ENCODE data around the gene PFDN6. TPM values are rescaled to one million over a fixed set of nuclear protein-coding genes. Genes with fewer than 3 reads are reported as not detected.
A peak's percentile ranks its signal among the peaks of the same experiment; 100 is the strongest.

The PFDN6 gene
- total RNA-seq, 1 experiment from 2014 or later = 101 TPM

DNA sequence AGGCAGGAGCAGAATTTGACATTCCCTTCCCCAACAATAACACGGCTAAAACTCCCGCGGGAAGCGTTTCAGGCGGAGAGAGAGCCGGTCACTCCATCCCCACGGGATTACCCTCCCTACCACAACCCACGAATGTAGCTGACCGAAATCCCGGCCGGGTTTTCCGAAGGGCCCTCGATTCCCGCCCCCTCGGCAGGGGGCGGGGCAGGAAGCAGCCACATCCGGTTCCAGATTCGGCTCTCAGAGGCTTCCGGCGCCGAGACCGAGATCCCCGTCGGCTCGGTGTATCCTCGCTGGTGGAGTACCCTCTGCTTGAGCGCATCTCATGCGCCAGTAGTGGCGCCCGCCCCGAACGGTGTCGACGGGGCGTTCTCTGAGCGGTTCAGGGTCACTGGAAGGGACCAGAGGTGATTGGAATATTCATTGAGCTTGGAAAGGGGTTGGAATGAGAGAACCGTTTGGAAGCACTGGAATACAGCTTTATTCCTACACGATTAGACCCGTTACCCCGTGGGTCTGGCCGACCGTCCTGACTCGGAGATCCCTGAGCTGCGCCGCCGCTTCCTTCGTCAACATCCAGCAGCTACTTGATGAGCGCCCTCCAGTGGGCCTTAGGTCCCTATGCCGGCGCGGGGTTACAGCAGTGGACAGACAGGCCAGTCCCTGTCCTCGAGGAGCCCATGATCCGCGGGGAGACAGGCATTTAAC, 10.0 kb downstream of the PFDN6 start:
- Histone ChIP-seq H3K9me3 (ENCODE audit: control insufficient read depth, insufficient read depth, low read depth, low read length) (no peaks in the 10 kb centered on the region), H3K4me3 (ENCODE audit: low read depth in 2 of 2, low read length in 2 of 2) (peak overlapping the region; percentile 72 to 80), H3K27me3 (ENCODE audit: control insufficient read depth, insufficient read depth, low read length) (no peaks in the 10 kb centered on the region), H3K27ac (ENCODE audit: low read length) (peak overlapping the region; percentile 97), H3K36me3 (ENCODE audit: control insufficient read depth, insufficient read depth, low read length) (peaks cover 10% of the 10 kb centered on the region), H3K4me1 (ENCODE audit: control insufficient read depth, insufficient read depth, low read length) (peaks cover 13% of the 10 kb centered on the region)
- DNase-seq (ENCODE audit: low read depth, low spot score) (no peak), ATAC-seq (peak; percentile 81)
- TSS peak; percentile 96 for BruUV-seq (replicated peaks)
- ChIA-PET CTCF (interaction anchor here (0.6 to 1.6 kb wide), 4 partner anchors 18 to 187 kb away, joined by 5 to 9 read pairs (median 7); partner anchors contain the start of genes B3GALT4 and ZBTB22), POLR2A (interaction anchor here (0.5 to 1.1 kb wide), 4 partner anchors 10 to 327 kb away, joined by 3 to 6 read pairs (median 4); partner anchors contain the start of genes PFDN6, WDR46 and ZBTB22)
- TF ChIP-seq, protein P1, sequence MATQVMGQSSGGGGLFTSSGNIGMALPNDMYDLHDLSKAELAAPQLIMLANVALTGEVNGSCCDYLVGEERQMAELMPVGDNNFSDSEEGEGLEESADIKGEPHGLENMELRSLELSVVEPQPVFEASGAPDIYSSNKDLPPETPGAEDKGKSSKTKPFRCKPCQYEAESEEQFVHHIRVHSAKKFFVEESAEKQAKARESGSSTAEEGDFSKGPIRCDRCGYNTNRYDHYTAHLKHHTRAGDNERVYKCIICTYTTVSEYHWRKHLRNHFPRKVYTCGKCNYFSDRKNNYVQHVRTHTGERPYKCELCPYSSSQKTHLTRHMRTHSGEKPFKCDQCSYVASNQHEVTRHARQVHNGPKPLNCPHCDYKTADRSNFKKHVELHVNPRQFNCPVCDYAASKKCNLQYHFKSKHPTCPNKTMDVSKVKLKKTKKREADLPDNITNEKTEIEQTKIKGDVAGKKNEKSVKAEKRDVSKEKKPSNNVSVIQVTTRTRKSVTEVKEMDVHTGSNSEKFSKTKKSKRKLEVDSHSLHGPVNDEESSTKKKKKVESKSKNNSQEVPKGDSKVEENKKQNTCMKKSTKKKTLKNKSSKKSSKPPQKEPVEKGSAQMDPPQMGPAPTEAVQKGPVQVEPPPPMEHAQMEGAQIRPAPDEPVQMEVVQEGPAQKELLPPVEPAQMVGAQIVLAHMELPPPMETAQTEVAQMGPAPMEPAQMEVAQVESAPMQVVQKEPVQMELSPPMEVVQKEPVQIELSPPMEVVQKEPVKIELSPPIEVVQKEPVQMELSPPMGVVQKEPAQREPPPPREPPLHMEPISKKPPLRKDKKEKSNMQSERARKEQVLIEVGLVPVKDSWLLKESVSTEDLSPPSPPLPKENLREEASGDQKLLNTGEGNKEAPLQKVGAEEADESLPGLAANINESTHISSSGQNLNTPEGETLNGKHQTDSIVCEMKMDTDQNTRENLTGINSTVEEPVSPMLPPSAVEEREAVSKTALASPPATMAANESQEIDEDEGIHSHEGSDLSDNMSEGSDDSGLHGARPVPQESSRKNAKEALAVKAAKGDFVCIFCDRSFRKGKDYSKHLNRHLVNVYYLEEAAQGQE (IDR thresholded peaks at IDR 0.05; ENCODE audit: insufficient read depth in 1 of 2, low read depth in 2 of 2, low read length in 1 of 2) = peak; percentile 43 to 69; a peak in 2 of 4 replicates
- TF ChIP-seq, protein P2, sequence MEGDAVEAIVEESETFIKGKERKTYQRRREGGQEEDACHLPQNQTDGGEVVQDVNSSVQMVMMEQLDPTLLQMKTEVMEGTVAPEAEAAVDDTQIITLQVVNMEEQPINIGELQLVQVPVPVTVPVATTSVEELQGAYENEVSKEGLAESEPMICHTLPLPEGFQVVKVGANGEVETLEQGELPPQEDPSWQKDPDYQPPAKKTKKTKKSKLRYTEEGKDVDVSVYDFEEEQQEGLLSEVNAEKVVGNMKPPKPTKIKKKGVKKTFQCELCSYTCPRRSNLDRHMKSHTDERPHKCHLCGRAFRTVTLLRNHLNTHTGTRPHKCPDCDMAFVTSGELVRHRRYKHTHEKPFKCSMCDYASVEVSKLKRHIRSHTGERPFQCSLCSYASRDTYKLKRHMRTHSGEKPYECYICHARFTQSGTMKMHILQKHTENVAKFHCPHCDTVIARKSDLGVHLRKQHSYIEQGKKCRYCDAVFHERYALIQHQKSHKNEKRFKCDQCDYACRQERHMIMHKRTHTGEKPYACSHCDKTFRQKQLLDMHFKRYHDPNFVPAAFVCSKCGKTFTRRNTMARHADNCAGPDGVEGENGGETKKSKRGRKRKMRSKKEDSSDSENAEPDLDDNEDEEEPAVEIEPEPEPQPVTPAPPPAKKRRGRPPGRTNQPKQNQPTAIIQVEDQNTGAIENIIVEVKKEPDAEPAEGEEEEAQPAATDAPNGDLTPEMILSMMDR (IDR thresholded peaks at IDR 0.05) = peak; percentile 91
- TF ChIP-seq POLR2AphosphoS5 (IDR thresholded peaks at IDR 0.05; ENCODE audit: low read depth, low read length) = peak; percentile 94
- TF ChIP-seq TCF7L2 (IDR thresholded peaks at IDR 0.05; ENCODE audit: low read depth, low read length) = no peak; the same call in 1 of the 2 replicates
- TF ChIP-seq SIN3A (IDR thresholded peaks at IDR 0.05; ENCODE audit: borderline replicate concordance, insufficient read depth, low read depth, low read length) = peak; percentile 78
- intact Hi-C loops (cut with micrococcal nuclease; ENCODE audit: unreplicated experiment) = no loop called here
- in situ Hi-C loops (cut with HindIII; ENCODE audit: low pct_unique_long_range_greater_than_20kb, low sequenced_read_pairs) = no loop called here

DNA sequence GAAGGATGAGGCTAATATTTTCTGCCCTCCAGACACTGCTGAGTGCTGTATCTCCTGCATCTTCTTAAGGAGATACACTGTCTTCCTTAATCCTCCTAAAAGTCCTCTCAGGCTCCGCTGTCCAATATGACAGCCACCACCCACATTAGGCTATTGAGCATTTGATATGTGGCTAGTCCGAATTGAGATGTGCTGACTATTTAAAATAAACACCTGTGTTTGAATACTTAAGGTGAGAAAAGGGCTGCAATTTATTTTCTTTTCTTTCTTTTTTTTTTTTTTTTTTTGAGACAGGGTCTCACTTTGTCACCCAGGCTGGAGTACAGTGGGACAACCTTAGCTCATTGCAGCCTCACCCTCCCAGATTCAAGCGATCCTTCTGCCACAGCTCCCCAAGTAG, 12.5 kb downstream of the PFDN6 start:
- intact Hi-C loops (cut with micrococcal nuclease; ENCODE audit: unreplicated experiment) = no loop called here

More for the DNA sequence above, 12.5 kb downstream of the PFDN6 start:
- H3K36me3 ChIP-seq (ENCODE audit: control insufficient read depth, insufficient read depth, low read length) = peaks cover 15% of the 10 kb centered on the region
- BruUV-seq (replicated peaks) = no TSS peak
- TF ChIP-seq, protein P2 (IDR thresholded peaks at IDR 0.05) = no peak
- TF ChIP-seq, protein P1 (IDR thresholded peaks at IDR 0.05; ENCODE audit: insufficient read depth in 1 of 2, low read depth in 2 of 2, low read length in 1 of 2) = no peak
- TF ChIP-seq POLR2AphosphoS5 (IDR thresholded peaks at IDR 0.05; ENCODE audit: low read depth, low read length) (no peak), SIN3A (IDR thresholded peaks at IDR 0.05; ENCODE audit: borderline replicate concordance, insufficient read depth, low read depth, low read length) (no peak), TCF7L2 (IDR thresholded peaks at IDR 0.05; ENCODE audit: low read depth, low read length) (no peak)
- POLR2A ChIA-PET = interaction anchor here (0.7 kb wide), 1 partner anchor 89 kb away, joined by 9 read pairs; no protein-coding TSS in a partner anchor
- H3K9me3 ChIP-seq (ENCODE audit: control insufficient read depth, insufficient read depth, low read depth, low read length) = no peaks in the 10 kb centered on the region
- H3K27ac ChIP-seq (ENCODE audit: low read length) = no peak overlapping the region
- DNase-seq (ENCODE audit: low read depth, low spot score) (no peak), ATAC-seq (no peak)
- CTCF ChIA-PET = interaction anchor here (0.6 kb wide), 1 partner anchor 94 kb away, joined by 5 read pairs; no protein-coding TSS in a partner anchor
- in situ Hi-C loops (cut with HindIII; ENCODE audit: low pct_unique_long_range_greater_than_20kb, low sequenced_read_pairs) = no loop called here
- H3K27me3 ChIP-seq (ENCODE audit: control insufficient read depth, insufficient read depth, low read length) = no peaks in the 10 kb centered on the region
- H3K4me1 ChIP-seq (ENCODE audit: control insufficient read depth, insufficient read depth, low read length) = peaks cover 11% of the 10 kb centered on the region
- no peak overlapping the region for H3K4me3 ChIP-seq (ENCODE audit: low read depth in 2 of 2, low read length in 2 of 2)

All from Panc1 (cell line).